ENCODE measurements around the gene TBC1D19.
"Not testable (repeated sequence)": the region's sequence is repeated elsewhere in the genome, so short reads cannot be mapped to it uniquely, and the experiment has no call there.

Gene TBC1D19

DNA sequence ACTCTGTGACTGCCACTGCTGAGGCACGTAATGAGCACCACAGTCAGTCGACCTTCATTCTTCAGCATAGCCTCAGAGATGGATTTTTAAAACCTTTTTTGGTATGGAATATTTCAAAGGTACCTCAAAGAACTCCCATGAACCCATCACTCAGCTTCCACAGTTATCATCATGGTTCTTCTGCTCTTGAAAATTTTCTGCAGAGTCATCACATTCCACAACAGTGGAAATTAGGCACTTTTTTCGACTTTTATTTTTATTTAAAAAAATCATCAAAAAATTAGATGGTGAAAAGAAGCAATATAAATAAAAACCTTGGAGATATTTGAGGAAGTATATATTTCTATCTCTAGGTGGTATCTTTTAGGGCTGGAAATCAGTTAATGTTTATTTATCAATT, 37.5 kb downstream of the TBC1D19 start:
- H3K27me3 ChIP-seq (replicated peaks; ENCODE audit: control insufficient read depth, insufficient read depth, low read length, poor library complexity, severe bottlenecking), result no peaks in the 10 kb centered on the region
- H3K4me1 ChIP-seq (ENCODE audit: control insufficient read depth, insufficient read depth, low read length, poor library complexity, severe bottlenecking), result no peaks in the 10 kb centered on the region
- no peak overlapping the region for H3K27ac ChIP-seq (ENCODE audit: insufficient read depth, low read length, poor library complexity, severe bottlenecking)
- H3K9me3 ChIP-seq (ENCODE audit: control insufficient read depth, low read length), result no peaks in the 10 kb centered on the region
- DNase-seq, result no peak
- peaks cover 2% of the 10 kb centered on the region for H3K36me3 ChIP-seq (ENCODE audit: control insufficient read depth, insufficient read depth, low read length)
- H3K4me3 ChIP-seq (ENCODE audit: insufficient read depth, low read depth, low read length, poor library complexity, severe bottlenecking), result no peak overlapping the region

DNA sequence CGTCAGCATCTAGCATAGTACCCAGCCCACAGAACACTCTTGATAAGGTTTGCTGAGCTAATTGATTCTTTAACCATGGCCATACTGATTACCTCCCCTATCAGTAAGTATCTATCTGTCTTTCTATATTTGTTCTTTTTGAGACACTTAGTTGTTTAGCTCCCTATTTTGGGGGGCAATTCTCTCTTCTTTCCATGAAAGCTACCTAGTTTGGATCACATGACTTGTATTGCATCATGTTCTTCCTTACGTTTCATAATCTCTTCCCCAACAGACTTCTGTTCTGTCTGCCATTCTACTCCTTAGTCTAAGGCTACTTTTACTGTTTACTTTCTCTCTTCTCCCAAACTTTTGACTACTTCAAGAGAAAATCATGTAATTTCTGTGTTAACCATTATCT, 39.0 kb downstream of the TBC1D19 start:
- Histone ChIP-seq H3K27me3 (replicated peaks; ENCODE audit: control insufficient read depth, insufficient read depth, low read length, poor library complexity, severe bottlenecking) (no peaks in the 10 kb centered on the region), H3K9me3 (ENCODE audit: control insufficient read depth, low read length) (no peaks in the 10 kb centered on the region), H3K4me1 (ENCODE audit: control insufficient read depth, insufficient read depth, low read length, poor library complexity, severe bottlenecking) (no peaks in the 10 kb centered on the region), H3K4me3 (ENCODE audit: insufficient read depth, low read depth, low read length, poor library complexity, severe bottlenecking) (no peak overlapping the region), H3K27ac (ENCODE audit: insufficient read depth, low read length, poor library complexity, severe bottlenecking) (no peak overlapping the region), H3K36me3 (ENCODE audit: control insufficient read depth, insufficient read depth, low read length) (peaks cover 3% of the 10 kb centered on the region)
- DNase-seq, result no peak

DNA sequence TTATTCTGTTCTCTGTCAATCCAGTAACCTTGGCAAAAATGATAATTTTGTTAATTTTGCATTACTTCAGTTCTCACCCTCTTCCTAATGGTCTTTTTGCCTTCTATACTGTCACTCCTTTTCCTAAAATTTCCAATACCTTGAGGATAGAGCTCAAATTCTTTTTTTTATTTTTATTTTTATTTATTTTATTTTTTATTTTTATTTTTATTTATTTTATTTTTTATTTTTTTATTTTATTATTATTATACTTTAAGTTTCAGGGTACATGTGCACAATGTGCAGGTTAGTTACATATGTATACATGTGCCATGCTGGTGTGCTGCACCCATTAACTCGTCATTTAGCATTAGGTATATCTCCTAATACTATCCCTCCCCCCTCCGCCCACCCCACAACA, 42.8 kb downstream of the TBC1D19 start:
- not testable (repeated sequence) for H3K36me3 ChIP-seq (ENCODE audit: control insufficient read depth, insufficient read depth, low read length); DNase-seq; H3K4me3 ChIP-seq (ENCODE audit: insufficient read depth, low read depth, low read length, poor library complexity, severe bottlenecking); H3K4me1 ChIP-seq (ENCODE audit: control insufficient read depth, insufficient read depth, low read length, poor library complexity, severe bottlenecking); H3K9me3 ChIP-seq (ENCODE audit: control insufficient read depth, low read length); H3K27ac ChIP-seq (ENCODE audit: insufficient read depth, low read length, poor library complexity, severe bottlenecking); H3K27me3 ChIP-seq (replicated peaks; ENCODE audit: control insufficient read depth, insufficient read depth, low read length, poor library complexity, severe bottlenecking)

DNA sequence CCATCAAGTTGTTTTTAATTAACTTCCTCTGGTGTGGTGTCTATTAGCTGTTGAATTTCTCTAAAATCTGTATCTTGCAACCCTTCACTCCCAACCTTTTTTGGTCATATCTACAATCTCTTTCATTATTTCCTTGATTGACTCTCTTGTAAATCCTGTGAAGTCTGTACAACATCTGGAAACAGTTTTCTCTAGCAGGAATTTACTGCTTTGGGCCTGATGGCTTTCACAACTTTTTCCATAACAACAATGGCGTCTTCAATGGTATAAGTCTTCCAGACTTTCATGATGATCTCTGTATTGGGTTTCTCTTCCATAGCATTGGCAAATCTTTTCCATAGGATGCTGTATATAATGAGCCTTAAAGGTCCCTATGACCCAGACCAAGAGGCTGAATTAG, 49.0 kb downstream of the TBC1D19 start:
- Histone ChIP-seq H3K36me3 (ENCODE audit: control insufficient read depth, insufficient read depth, low read length) (peaks cover 2% of the 10 kb centered on the region), H3K27me3 (replicated peaks; ENCODE audit: control insufficient read depth, insufficient read depth, low read length, poor library complexity, severe bottlenecking) (no peaks in the 10 kb centered on the region), H3K9me3 (ENCODE audit: control insufficient read depth, low read length) (no peaks in the 10 kb centered on the region), H3K4me3 (ENCODE audit: insufficient read depth, low read depth, low read length, poor library complexity, severe bottlenecking) (no peak overlapping the region), H3K4me1 (ENCODE audit: control insufficient read depth, insufficient read depth, low read length, poor library complexity, severe bottlenecking) (no peaks in the 10 kb centered on the region), H3K27ac (ENCODE audit: insufficient read depth, low read length, poor library complexity, severe bottlenecking) (no peak overlapping the region)
- no peak for DNase-seq

DNA sequence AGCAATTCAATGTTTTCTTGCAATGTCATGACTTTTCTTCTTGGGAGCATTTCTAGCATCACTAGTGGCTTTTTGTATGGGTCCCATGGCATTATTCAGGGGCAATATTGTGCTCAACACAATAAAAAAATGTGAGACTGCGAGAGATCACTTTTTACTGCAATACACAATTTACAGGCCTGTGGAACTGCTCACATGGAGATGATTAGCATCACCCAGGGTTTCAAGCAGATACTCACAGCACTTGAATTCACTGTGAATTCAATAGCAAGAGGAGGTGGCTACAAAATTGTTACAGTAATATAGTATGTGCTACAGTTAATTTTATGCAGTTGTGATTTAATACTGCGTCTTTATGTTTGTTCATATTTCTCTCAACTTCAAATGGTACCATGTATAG, 50.4 kb downstream of the TBC1D19 start:
- Histone ChIP-seq H3K4me1 (ENCODE audit: control insufficient read depth, insufficient read depth, low read length, poor library complexity, severe bottlenecking) (no peaks in the 10 kb centered on the region), H3K27me3 (replicated peaks; ENCODE audit: control insufficient read depth, insufficient read depth, low read length, poor library complexity, severe bottlenecking) (no peaks in the 10 kb centered on the region), H3K27ac (ENCODE audit: insufficient read depth, low read length, poor library complexity, severe bottlenecking) (no peak overlapping the region), H3K9me3 (ENCODE audit: control insufficient read depth, low read length) (no peaks in the 10 kb centered on the region), H3K36me3 (ENCODE audit: control insufficient read depth, insufficient read depth, low read length) (peaks cover 14% of the 10 kb centered on the region), H3K4me3 (ENCODE audit: insufficient read depth, low read depth, low read length, poor library complexity, severe bottlenecking) (no peak overlapping the region)
- no peak for DNase-seq

DNA sequence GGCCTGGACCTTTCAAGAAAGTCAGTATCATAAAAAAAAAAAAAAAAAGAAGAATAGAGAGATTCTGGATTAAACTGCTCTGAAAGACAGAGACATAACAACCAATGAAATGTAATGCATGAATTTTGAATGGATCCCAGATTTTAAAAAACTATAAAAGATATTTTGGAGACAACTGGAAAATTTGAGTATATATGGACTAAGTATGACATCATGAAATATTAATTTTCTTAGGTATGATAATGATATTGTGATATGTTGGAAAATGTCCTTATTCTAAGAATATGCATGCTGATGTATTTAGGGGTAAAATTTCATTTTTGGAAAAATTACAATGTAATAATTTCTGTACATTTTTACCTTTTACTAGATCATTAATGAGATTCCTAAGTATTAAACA, 52.6 kb downstream of the TBC1D19 start:
- no peak for DNase-seq
- H3K4me3 ChIP-seq (ENCODE audit: insufficient read depth, low read depth, low read length, poor library complexity, severe bottlenecking), result no peak overlapping the region
- H3K27ac ChIP-seq (ENCODE audit: insufficient read depth, low read length, poor library complexity, severe bottlenecking), result no peak overlapping the region
- H3K4me1 ChIP-seq (ENCODE audit: control insufficient read depth, insufficient read depth, low read length, poor library complexity, severe bottlenecking), result no peaks in the 10 kb centered on the region
- no peaks in the 10 kb centered on the region for H3K27me3 ChIP-seq (replicated peaks; ENCODE audit: control insufficient read depth, insufficient read depth, low read length, poor library complexity, severe bottlenecking)
- H3K36me3 ChIP-seq (ENCODE audit: control insufficient read depth, insufficient read depth, low read length), result peaks cover 19% of the 10 kb centered on the region
- H3K9me3 ChIP-seq (ENCODE audit: control insufficient read depth, low read length), result no peaks in the 10 kb centered on the region

DNA sequence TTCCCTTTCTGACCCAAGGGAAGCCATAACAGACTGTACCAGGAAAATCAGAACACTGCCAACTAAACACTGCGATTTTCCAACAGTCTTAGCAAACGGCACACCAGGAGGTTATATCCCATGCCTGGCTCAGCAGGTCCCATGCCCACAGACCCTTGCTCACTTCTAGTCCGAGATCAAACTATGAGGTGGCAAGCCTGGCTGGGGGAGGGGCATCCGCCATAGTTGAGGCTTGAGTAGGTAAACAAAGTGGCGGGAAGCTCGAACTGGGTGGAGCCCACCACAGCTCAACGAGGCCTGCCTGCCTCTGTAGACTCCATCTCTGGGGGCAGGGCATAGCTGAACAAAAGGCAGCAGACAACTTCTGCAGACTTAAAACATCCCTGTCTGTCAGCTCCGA, 56.8 kb downstream of the TBC1D19 start:
- H3K27me3 ChIP-seq (replicated peaks; ENCODE audit: control insufficient read depth, insufficient read depth, low read length, poor library complexity, severe bottlenecking); H3K4me1 ChIP-seq (ENCODE audit: control insufficient read depth, insufficient read depth, low read length, poor library complexity, severe bottlenecking); H3K27ac ChIP-seq (ENCODE audit: insufficient read depth, low read length, poor library complexity, severe bottlenecking); H3K4me3 ChIP-seq (ENCODE audit: insufficient read depth, low read depth, low read length, poor library complexity, severe bottlenecking); DNase-seq; H3K9me3 ChIP-seq (ENCODE audit: control insufficient read depth, low read length): not testable (repeated sequence)
- peaks cover 19% of the 10 kb centered on the region for H3K36me3 ChIP-seq (ENCODE audit: control insufficient read depth, insufficient read depth, low read length)

DNA sequence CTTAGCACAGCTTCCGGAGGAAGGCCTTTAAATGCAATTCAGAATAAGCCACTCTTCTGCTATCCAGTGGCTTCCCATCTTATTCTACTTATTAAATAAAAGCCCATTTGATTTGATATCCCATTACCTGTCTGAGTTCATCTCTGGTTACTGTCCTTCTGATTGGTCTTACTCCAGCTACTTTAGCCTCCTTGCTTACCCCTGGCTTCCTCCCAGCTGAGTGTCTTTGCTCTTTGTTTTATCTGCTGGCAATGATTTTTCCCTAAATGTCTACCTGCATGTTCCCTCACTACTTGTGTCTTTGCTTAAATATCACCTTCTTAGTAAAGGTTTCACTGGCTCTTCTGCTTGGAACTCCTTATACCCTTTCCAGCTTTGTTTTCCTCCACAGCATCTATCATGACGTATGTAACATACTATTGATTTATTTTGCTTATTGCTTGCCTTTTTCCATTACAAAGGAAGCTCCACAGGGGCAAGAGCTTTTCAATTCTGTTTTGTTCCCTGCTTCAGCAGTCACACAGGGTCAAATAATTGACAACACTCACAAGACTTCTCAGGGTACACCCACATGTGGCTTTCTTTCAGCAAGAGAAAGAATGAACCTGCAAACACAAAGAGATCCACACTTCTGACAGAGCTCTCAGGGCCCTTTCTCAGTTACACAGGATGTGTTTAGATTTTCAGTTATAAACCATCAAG, 63.8 kb downstream of the TBC1D19 start:
- no peak for DNase-seq
- no peaks in the 10 kb centered on the region for H3K9me3 ChIP-seq (ENCODE audit: control insufficient read depth, low read length)
- no peaks in the 10 kb centered on the region for H3K36me3 ChIP-seq (ENCODE audit: control insufficient read depth, insufficient read depth, low read length)
- H3K4me3 ChIP-seq (ENCODE audit: insufficient read depth, low read depth, low read length, poor library complexity, severe bottlenecking), result no peak overlapping the region
- no peak overlapping the region for H3K27ac ChIP-seq (ENCODE audit: insufficient read depth, low read length, poor library complexity, severe bottlenecking)
- no peaks in the 10 kb centered on the region for H3K27me3 ChIP-seq (replicated peaks; ENCODE audit: control insufficient read depth, insufficient read depth, low read length, poor library complexity, severe bottlenecking)
- H3K4me1 ChIP-seq (ENCODE audit: control insufficient read depth, insufficient read depth, low read length, poor library complexity, severe bottlenecking), result no peaks in the 10 kb centered on the region

DNA sequence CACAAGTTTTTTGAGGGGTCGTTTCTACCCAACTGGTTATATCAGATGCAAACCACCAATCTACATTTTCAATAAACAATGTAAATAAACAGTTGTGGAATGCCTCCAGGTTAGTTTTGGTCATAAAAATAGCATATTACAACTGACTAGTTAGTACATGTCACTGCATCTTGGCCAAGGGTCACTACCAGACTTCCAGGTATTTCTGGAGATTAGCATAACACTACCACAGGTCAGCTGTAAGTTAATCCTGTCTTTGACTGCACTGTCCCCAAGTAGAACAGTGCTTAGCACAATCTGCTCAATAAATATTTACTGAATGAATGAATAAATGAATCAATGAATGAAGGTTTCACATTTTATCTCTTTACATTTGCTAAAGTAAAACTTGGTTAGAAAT, 64.4 kb downstream of the TBC1D19 start:
- Histone ChIP-seq H3K27me3 (replicated peaks; ENCODE audit: control insufficient read depth, insufficient read depth, low read length, poor library complexity, severe bottlenecking) (no peaks in the 10 kb centered on the region), H3K9me3 (ENCODE audit: control insufficient read depth, low read length) (no peaks in the 10 kb centered on the region), H3K27ac (ENCODE audit: insufficient read depth, low read length, poor library complexity, severe bottlenecking) (no peak overlapping the region), H3K4me3 (ENCODE audit: insufficient read depth, low read depth, low read length, poor library complexity, severe bottlenecking) (no peak overlapping the region), H3K36me3 (ENCODE audit: control insufficient read depth, insufficient read depth, low read length) (no peaks in the 10 kb centered on the region), H3K4me1 (ENCODE audit: control insufficient read depth, insufficient read depth, low read length, poor library complexity, severe bottlenecking) (no peaks in the 10 kb centered on the region)
- DNase-seq, result no peak

DNA sequence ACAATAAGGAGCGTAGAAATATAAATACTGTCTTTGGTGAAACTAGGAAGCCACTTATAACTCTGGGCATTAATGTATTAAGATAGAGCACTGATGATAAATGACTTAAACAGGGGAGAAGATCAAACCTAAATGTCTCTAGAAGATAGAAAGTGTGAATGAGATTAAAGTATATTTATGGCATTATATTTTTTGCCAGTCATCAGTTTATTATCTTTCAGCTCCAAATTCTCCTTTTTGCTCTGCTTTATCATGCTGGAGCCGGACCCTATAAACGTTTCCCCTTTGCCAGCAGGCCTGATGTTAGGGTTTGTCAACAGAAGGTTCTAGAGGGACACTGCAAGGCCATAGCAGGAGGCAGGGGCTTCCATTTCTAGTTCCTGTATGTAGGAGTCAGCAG, 76.4 kb downstream of the TBC1D19 start:
- peaks cover 8% of the 10 kb centered on the region for H3K36me3 ChIP-seq (ENCODE audit: control insufficient read depth, insufficient read depth, low read length)
- H3K27me3 ChIP-seq (replicated peaks; ENCODE audit: control insufficient read depth, insufficient read depth, low read length, poor library complexity, severe bottlenecking), result no peaks in the 10 kb centered on the region
- no peak overlapping the region for H3K27ac ChIP-seq (ENCODE audit: insufficient read depth, low read length, poor library complexity, severe bottlenecking)
- no peaks in the 10 kb centered on the region for H3K9me3 ChIP-seq (ENCODE audit: control insufficient read depth, low read length)
- H3K4me3 ChIP-seq (ENCODE audit: insufficient read depth, low read depth, low read length, poor library complexity, severe bottlenecking), result no peak overlapping the region
- H3K4me1 ChIP-seq (ENCODE audit: control insufficient read depth, insufficient read depth, low read length, poor library complexity, severe bottlenecking), result no peaks in the 10 kb centered on the region
- DNase-seq, result no peak

Measured in effector memory CD4-positive, alpha-beta T cell (primary cell).